DMS153 (cell line): ENCODE measurements around the gene HS6ST3.

Experiments
- DNase-seq: peaks from one replicate; lab custom pipeline; 2025; lab: John Stamatoyannopoulos, UW

HS6ST3 gene

GRCh38 chr13:96199315-96199714, 109.4 kb downstream of the HS6ST3 start:
- DNase-seq: no peak

- no peak for DNase-seq
Observed at GRCh38 chr13:96200810-96201209, 110.9 kb downstream of the HS6ST3 start.

- DNase-seq: no peak
Observed at GRCh38 chr13:96202315-96202714, 112.4 kb downstream of the HS6ST3 start.

- DNase-seq: no peak
Observed at GRCh38 chr13:96203471-96203870, 113.6 kb downstream of the HS6ST3 start.

GRCh38 chr13:96214824-96215445, 125.0 kb downstream of the HS6ST3 start:
- no peak for DNase-seq

GRCh38 chr13:96216543-96216942, 126.6 kb downstream of the HS6ST3 start:
- no peak for DNase-seq

- DNase-seq: no peak
Observed at GRCh38 chr13:96218475-96218874, 128.6 kb downstream of the HS6ST3 start.

GRCh38 chr13:96221471-96221870, 131.6 kb downstream of the HS6ST3 start:
- DNase-seq: no peak

- DNase-seq: no peak
Observed at GRCh38 chr13:96223231-96223630, 133.3 kb downstream of the HS6ST3 start.

GRCh38 chr13:96229356-96229755, 139.4 kb downstream of the HS6ST3 start:
- DNase-seq: peak; percentile 40

- DNase-seq: no peak
Observed at GRCh38 chr13:96238241-96238640, 148.3 kb downstream of the HS6ST3 start.

- peak; percentile 12 for DNase-seq
Observed at GRCh38 chr13:96238861-96239260, 149.0 kb downstream of the HS6ST3 start.

- no peak for DNase-seq
Observed at GRCh38 chr13:96243376-96243775, 153.5 kb downstream of the HS6ST3 start.

GRCh38 chr13:96248103-96248502, 158.2 kb downstream of the HS6ST3 start:
- peak; percentile 2 for DNase-seq

- no peak for DNase-seq
Observed at GRCh38 chr13:96248996-96249395, 159.1 kb downstream of the HS6ST3 start.

GRCh38 chr13:96252903-96253302, 163.0 kb downstream of the HS6ST3 start:
- no peak for DNase-seq

GRCh38 chr13:96273196-96273595, 183.3 kb downstream of the HS6ST3 start:
- no peak for DNase-seq

GRCh38 chr13:96274046-96274445, 184.1 kb downstream of the HS6ST3 start:
- DNase-seq: no peak

- peak; percentile 38 for DNase-seq
Observed at GRCh38 chr13:96279904-96280303, 190.0 kb downstream of the HS6ST3 start.

GRCh38 chr13:96284971-96285370, 195.1 kb downstream of the HS6ST3 start:
- no peak for DNase-seq

GRCh38 chr13:96285729-96286128, 195.8 kb downstream of the HS6ST3 start:
- DNase-seq: no peak

GRCh38 chr13:96294930-96295881, 205.3 kb downstream of the HS6ST3 start:
- DNase-seq: no peak

- DNase-seq: no peak
Observed at GRCh38 chr13:96297360-96297759, 207.5 kb downstream of the HS6ST3 start.
